ENCODE results near the gene MICOS13. TPM values are rescaled to one million over a fixed set of nuclear protein-coding genes. Genes with fewer than 3 reads are reported as not detected.

The MICOS13 gene
- total RNA-seq, 2 donors from 2014 or later: 42.8 to 54.2 TPM

DNA sequence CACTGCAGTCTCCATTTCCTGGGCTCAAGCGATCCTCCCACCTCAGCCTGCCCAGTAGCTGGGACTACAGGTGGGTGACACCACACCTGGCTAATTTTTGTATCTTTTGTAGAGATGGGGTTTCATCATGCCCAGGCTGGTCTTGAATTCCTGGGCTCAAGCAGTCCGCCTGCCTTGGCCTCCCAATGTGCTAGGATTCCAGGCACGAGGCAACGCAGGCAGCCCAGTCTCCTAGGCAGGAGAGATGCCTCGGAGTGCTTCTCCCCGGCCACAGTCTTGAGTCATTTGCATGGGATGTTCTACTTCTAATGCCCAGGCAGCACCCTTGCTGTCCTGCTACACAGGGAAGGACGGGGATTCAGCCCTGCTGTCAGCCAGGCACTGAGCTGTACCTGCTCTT is 8.7 kb downstream of the MICOS13 start:
- no peaks in the 10 kb centered on the region for H3K27me3 ChIP-seq (replicated peaks; ENCODE audit: insufficient read depth)
- no peak overlapping the region for H3K4me3 ChIP-seq
- H3K27ac ChIP-seq: no peak overlapping the region
- WGBS: 78% methylated on average over 7 of the region's 7 CpGs
- TF ChIP-seq POLR2A (IDR thresholded peaks at IDR 0.05) (no peak), CTCF (IDR thresholded peaks at IDR 0.05) (no peak), POLR2AphosphoS5 (IDR thresholded peaks at IDR 0.05) (no peak)
- H3K4me1 ChIP-seq (replicated peaks): no peaks in the 10 kb centered on the region
- H3K9me3 ChIP-seq: no peaks in the 10 kb centered on the region
- DNase-seq (ENCODE audit: low spot score): no peak
- intact Hi-C loops (cut with DNase I): no loop called here
- peaks cover 9 to 18% of the 10 kb centered on the region in 2 donors for H3K36me3 ChIP-seq

DNA sequence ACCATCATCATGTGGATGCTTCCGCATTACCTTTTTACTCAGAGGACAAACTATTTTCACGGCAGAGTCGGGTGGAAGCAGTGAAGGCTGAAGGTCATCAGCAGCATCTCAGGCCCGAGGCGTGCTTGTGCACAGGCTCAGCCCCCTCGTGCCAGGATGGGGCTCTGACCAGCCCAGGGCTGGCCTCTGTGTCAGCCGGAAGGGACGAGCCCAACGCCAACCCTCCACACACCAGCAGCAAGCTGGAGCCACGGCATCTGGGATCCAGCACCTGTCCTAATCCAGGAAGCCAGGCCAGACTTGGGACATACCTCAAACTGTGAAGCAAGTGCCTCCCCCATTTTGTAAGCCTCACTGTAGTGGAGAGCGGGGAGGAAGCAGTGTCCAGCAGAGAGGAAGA is 11.1 kb downstream of the MICOS13 start:
- WGBS: 85% methylated on average over 11 of the region's 11 CpGs
- intact Hi-C loops (cut with DNase I): no loop called here

DNA sequence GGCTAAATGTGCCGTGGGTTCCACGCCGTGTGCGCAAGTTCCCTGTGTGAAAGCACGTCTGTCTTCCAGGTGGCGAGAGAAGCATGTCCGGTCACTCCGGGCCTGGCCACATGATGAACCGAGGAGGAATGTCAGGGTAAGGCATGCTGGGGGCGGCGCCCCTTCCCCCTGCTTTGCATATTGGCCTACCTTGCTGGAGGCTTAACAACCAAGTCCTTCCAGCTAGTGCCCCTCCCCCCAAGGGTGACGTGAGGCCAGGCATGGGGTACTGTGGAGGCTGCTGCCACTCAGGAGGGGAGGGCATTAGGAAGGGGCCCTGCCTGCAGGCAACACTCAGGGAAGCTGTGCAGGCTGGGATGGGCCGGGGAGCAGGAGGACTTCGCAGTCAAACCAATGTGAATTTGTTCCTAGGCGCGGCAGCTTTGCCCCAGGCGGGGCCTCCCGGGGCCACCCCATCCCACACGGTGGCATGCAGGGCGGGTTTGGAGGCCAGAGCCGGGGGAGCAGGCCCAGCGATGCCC is 12.5 kb downstream of the MICOS13 start:
- Histone ChIP-seq H3K27me3 (replicated peaks; ENCODE audit: insufficient read depth) (no peaks in the 10 kb centered on the region), H3K36me3 (peaks cover 22 to 49% of the 10 kb centered on the region in 2 donors), H3K9me3 (no peaks in the 10 kb centered on the region), H3K4me1 (replicated peaks) (no peaks in the 10 kb centered on the region), H3K27ac (no peak overlapping the region), H3K4me3 (no peak overlapping the region)
- intact Hi-C loops (cut with DNase I): no loop called here
- 68% methylated on average over 22 of the region's 22 CpGs for WGBS
- DNase-seq (ENCODE audit: low spot score): no peak
- no peak for TF ChIP-seq POLR2AphosphoS5 (IDR thresholded peaks at IDR 0.05)

More for the DNA sequence above, 11.1 kb downstream of the MICOS13 start:
- Histone ChIP-seq H3K4me3 (no peak overlapping the region), H3K4me1 (replicated peaks) (no peaks in the 10 kb centered on the region), H3K27me3 (replicated peaks; ENCODE audit: insufficient read depth) (no peaks in the 10 kb centered on the region), H3K27ac (no peak overlapping the region), H3K9me3 (no peaks in the 10 kb centered on the region), H3K36me3 (peaks cover 17 to 38% of the 10 kb centered on the region in 2 donors)
- no peak for DNase-seq (ENCODE audit: low spot score)
- TF ChIP-seq POLR2A (IDR thresholded peaks at IDR 0.05): no peak
- no peak for TF ChIP-seq POLR2AphosphoS5 (IDR thresholded peaks at IDR 0.05)
- no peak for TF ChIP-seq CTCF (IDR thresholded peaks at IDR 0.05)

DNA sequence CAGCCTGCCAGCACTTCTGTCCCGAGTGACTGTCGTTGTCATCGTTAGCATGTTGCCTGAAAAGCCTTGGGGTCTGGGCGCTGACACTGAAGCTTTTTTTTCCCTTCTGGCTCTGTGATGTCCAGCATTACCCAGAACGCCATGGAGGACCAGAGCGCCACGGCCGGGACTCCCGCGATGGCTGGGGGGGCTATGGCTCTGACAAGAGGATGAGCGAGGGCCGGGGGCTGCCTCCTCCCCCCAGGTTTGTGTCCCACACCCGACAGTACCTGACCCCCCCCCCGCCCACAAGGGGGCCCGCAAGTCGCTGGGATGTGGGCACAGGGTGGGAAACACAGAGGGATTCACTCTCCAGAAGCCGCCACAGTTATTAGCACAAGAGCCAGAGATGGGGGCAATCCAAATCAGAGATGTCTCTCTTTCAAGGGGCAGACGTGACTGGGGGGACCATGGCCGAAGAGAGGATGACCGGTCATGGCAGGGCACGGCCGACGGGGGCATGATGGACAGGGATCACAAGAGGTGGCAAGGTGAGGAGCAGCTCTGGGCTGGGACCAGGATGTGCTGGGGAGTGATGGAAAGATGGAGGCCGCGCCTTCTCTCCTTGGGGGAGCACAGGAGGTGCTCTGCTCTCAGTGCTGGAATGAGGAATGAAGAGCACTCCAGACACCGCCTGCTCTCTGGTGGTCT is 13.2 kb downstream of the MICOS13 start:
- DNase-seq (ENCODE audit: low spot score): no peak
- H3K4me3 ChIP-seq: no peak overlapping the region
- H3K9me3 ChIP-seq: no peaks in the 10 kb centered on the region
- TF ChIP-seq POLR2AphosphoS5 (IDR thresholded peaks at IDR 0.05) (no peak), POLR2A (IDR thresholded peaks at IDR 0.05) (no peak), CTCF (IDR thresholded peaks at IDR 0.05) (no peak)
- 84% methylated on average over 26 of the region's 26 CpGs for WGBS
- H3K27ac ChIP-seq: no peak overlapping the region
- peaks cover 22 to 52% of the 10 kb centered on the region in 2 donors for H3K36me3 ChIP-seq
- intact Hi-C loops (cut with DNase I): no loop called here
- no peaks in the 10 kb centered on the region for H3K4me1 ChIP-seq (replicated peaks)
- no peaks in the 10 kb centered on the region for H3K27me3 ChIP-seq (replicated peaks; ENCODE audit: insufficient read depth)

GRCh38 chr19:5665781-5666513 is 14.4 kb downstream of the MICOS13 start:
- H3K27ac ChIP-seq: no peak overlapping the region
- 81% methylated on average over 10 of the region's 10 CpGs for WGBS
- intact Hi-C loops (cut with DNase I): no loop called here
- H3K9me3 ChIP-seq: no peaks in the 10 kb centered on the region
- no peaks in the 10 kb centered on the region for H3K27me3 ChIP-seq (replicated peaks; ENCODE audit: insufficient read depth)
- peaks cover 29 to 63% of the 10 kb centered on the region in 2 donors for H3K36me3 ChIP-seq
- DNase-seq (ENCODE audit: low spot score): no peak
- no peak for TF ChIP-seq POLR2A (IDR thresholded peaks at IDR 0.05)
- TF ChIP-seq CTCF (IDR thresholded peaks at IDR 0.05): no peak
- TF ChIP-seq POLR2AphosphoS5 (IDR thresholded peaks at IDR 0.05): no peak
- H3K4me1 ChIP-seq (replicated peaks): no peaks in the 10 kb centered on the region
- no peak overlapping the region for H3K4me3 ChIP-seq

Measured in prostate gland (tissue), 2 donors.